B cell (primary cell): ENCODE results near the gene GSG1L.

Experiments
- EZH2 ChIP-seq: IDR thresholded peaks from 2 replicates; pipeline ENCODE4 v1.6.1; 2012; ENCODE audit warnings: borderline replicate concordance, low read depth, mild to moderate bottlenecking, moderate library complexity, low read length; ENCODE audit not compliant: insufficient read depth, poor library complexity, severe bottlenecking
- TF ChIP-seq, protein P1 (sequence below): fragments of 200-600 bp; IDR thresholded peaks from one replicate; pipeline ENCODE4 v1.8.0; 2022; ENCODE audit warnings: antibody characterized with exemption, mild to moderate bottlenecking

DNA sequence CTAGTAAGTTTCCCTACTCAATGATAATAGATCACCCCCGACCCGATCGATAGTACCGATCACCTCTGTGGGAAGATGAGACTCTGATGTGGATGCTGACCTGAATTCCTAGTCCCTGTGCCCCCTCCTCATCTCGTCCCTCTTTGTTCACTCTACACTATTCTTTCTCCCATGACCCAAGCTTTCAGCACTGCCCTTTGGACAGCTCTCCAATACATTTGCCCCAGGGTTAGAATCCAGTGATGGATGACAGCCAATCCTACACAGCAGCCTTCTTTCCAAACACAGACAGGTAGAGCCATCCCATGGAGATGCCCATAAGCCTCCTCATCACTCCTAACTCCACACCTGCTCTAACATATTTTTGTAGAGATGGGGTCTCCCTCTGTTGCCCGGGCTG lies 141.1 kb downstream of the GSG1L start:
- TF ChIP-seq, protein P1, sequence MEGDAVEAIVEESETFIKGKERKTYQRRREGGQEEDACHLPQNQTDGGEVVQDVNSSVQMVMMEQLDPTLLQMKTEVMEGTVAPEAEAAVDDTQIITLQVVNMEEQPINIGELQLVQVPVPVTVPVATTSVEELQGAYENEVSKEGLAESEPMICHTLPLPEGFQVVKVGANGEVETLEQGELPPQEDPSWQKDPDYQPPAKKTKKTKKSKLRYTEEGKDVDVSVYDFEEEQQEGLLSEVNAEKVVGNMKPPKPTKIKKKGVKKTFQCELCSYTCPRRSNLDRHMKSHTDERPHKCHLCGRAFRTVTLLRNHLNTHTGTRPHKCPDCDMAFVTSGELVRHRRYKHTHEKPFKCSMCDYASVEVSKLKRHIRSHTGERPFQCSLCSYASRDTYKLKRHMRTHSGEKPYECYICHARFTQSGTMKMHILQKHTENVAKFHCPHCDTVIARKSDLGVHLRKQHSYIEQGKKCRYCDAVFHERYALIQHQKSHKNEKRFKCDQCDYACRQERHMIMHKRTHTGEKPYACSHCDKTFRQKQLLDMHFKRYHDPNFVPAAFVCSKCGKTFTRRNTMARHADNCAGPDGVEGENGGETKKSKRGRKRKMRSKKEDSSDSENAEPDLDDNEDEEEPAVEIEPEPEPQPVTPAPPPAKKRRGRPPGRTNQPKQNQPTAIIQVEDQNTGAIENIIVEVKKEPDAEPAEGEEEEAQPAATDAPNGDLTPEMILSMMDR = no peak
- TF ChIP-seq EZH2 = no peak
